Liver (tissue), 9 donors: ENCODE measurements around the gene CPED1. TPM values are rescaled to one million over a fixed set of nuclear protein-coding genes. Genes with fewer than 3 reads are reported as not detected.

Experiments
- DNase-seq: peaks from one replicate; pipeline ENCODE4 v3.0.0-alpha.2; 2017; ENCODE audit warnings: low spot score
- H3K27ac ChIP-seq, 2 donors: one replicate each; pipeline ENCODE4 v1.7.0; 2013; ENCODE audit warnings: inconsistent platforms in 2 of 2, low read length in 2 of 2, control low read depth in 1 of 2, low read depth in 1 of 2, mild to moderate bottlenecking in 1 of 2
- H3K27me3 ChIP-seq, 4 donors: one replicate each; pipeline versions ENCODE4 v1.6.1 to v1.7.0; 2013; ENCODE audit warnings: low read length in 3 of 4, inconsistent platforms in 1 of 4, mild to moderate bottlenecking in 1 of 4, moderate library complexity in 1 of 4; ENCODE audit not compliant: control insufficient read depth in 4 of 4, insufficient read depth in 4 of 4
- H3K36me3 ChIP-seq, 4 donors: one replicate each; pipeline versions ENCODE4 v1.6.1 to v1.7.0; 2013; ENCODE audit warnings: low read length in 3 of 4, mild to moderate bottlenecking in 3 of 4, low read depth in 1 of 4, moderate library complexity in 1 of 4; ENCODE audit not compliant: control insufficient read depth in 4 of 4, insufficient read depth in 3 of 4
- H3K4me1 ChIP-seq, 4 donors: one replicate each; pipeline versions ENCODE4 v1.6.1 to v1.7.0; 2013; ENCODE audit warnings: low read length in 3 of 4, mild to moderate bottlenecking in 3 of 4, moderate library complexity in 1 of 4; ENCODE audit not compliant: control insufficient read depth in 4 of 4, insufficient read depth in 4 of 4
- H3K4me3 ChIP-seq, 3 donors: one replicate each; pipeline versions ENCODE4 v1.6.1 to v1.7.0; 2013; ENCODE audit warnings: low read length in 3 of 3, control low read depth in 1 of 3, low read depth in 1 of 3, mild to moderate bottlenecking in 1 of 3
- H3K9ac ChIP-seq, 2 donors: one replicate each; pipeline ENCODE4 v1.7.0; 2013; ENCODE audit warnings: low read length in 2 of 2, mild to moderate bottlenecking in 2 of 2, moderate library complexity in 2 of 2, control low read depth in 1 of 2, low read depth in 1 of 2
- H3K9me3 ChIP-seq, 4 donors: one replicate each; pipeline versions ENCODE4 v1.6.1 to v1.7.0; 2013; ENCODE audit warnings: low read length in 3 of 4; ENCODE audit not compliant: control insufficient read depth in 4 of 4
- ATF3 ChIP-seq: IDR thresholded peaks from 2 replicates; pipeline ENCODE4 v1.6.1; 2016; ENCODE audit warnings: antibody characterized with exemption
- CTCF ChIP-seq: fragments of 150-350 bp; IDR thresholded peaks from 2 replicates; pipeline ENCODE4 v1.5.1; 2017; ENCODE audit warnings: improper control_type of control experiment, low read depth, low read length; ENCODE audit not compliant: missing input control
- EGR1 ChIP-seq, 2 donors: IDR thresholded peaks; 2 replicates each; pipeline ENCODE4 v1.6.1; 2016 to 2018; ENCODE audit warnings: antibody characterized with exemption in 2 of 2, low read depth in 2 of 2
- FOXA1 ChIP-seq: IDR thresholded peaks from 2 replicates; pipeline ENCODE4 v1.6.1; 2016; ENCODE audit warnings: antibody characterized with exemption
- FOXA2 ChIP-seq: IDR thresholded peaks from 2 replicates; pipeline ENCODE4 v1.6.1; 2016; ENCODE audit warnings: antibody characterized with exemption
- HNF4A ChIP-seq, 2 donors: conservative IDR thresholded peaks; 2 replicates each; pipeline ENCODE4 v1.6.1; 2016; ENCODE audit warnings: antibody characterized with exemption in 2 of 2, mild to moderate bottlenecking in 2 of 2
- HNF4G ChIP-seq: IDR thresholded peaks from 2 replicates; pipeline ENCODE4 v1.6.1; 2016; ENCODE audit warnings: antibody characterized with exemption
- JUND ChIP-seq, 2 donors: IDR thresholded peaks; 2 replicates each; pipeline ENCODE4 v1.6.1; 2016; ENCODE audit warnings: antibody characterized with exemption in 2 of 2
- MAX ChIP-seq: IDR thresholded peaks from 2 replicates; pipeline ENCODE4 v1.6.1; 2016; ENCODE audit warnings: antibody characterized with exemption
- NR2F2 ChIP-seq: IDR thresholded peaks from 2 replicates; pipeline ENCODE4 v1.6.1; 2016; ENCODE audit warnings: antibody characterized with exemption
- RAD21 ChIP-seq, 2 donors: IDR thresholded peaks; 2 replicates each; pipeline ENCODE4 v1.6.1; 2016; ENCODE audit warnings: antibody characterized with exemption in 2 of 2, mild to moderate bottlenecking in 2 of 2
- REST ChIP-seq: IDR thresholded peaks from 2 replicates; pipeline ENCODE4 v1.6.1; 2016; ENCODE audit warnings: antibody characterized with exemption, mild to moderate bottlenecking
- RXRA ChIP-seq, 2 donors: IDR thresholded peaks; 2 replicates each; pipeline ENCODE4 v1.6.1; 2017 to 2018; ENCODE audit warnings: antibody characterized with exemption in 2 of 2, mild to moderate bottlenecking in 1 of 2
- SP1 ChIP-seq: IDR thresholded peaks from 2 replicates; pipeline ENCODE4 v1.6.1; 2018; ENCODE audit warnings: antibody characterized with exemption, mild to moderate bottlenecking
- YY1 ChIP-seq: IDR thresholded peaks from 2 replicates; pipeline ENCODE4 v1.6.1; 2016; ENCODE audit warnings: antibody characterized with exemption, mild to moderate bottlenecking
- ZBTB33 ChIP-seq: IDR thresholded peaks from 2 replicates; pipeline ENCODE4 v1.6.1; 2016; ENCODE audit warnings: antibody characterized with exemption
- WGBS: extraction: QIAGEN DNeasy Blood & Tissue Kit; methylation state at CpG from one replicate; pipeline ENCODE4 v1.1.7; 2013; 5-methylcytosine and 5-hydroxymethylcytosine counted together
- polyA plus RNA-seq, 2 donors: library from polyadenylated mRNA; stranded (reverse) in 1 of 2; unstranded in 1 of 2; fragments of 200-250 nt in 1 of 2; fragments of >200 nt in 1 of 2; fragmentation: Nextera tagmentation in 1 of 2; extraction: Ambion mirVana in 1 of 2; gene quantifications; one replicate each; pipeline versions ENCODE4 v1.2.1 to v1.2.3, GENCODE V29; 2013 to 2015
- total RNA-seq, 2 donors: library from RNA; depleted of rRNA; stranded (reverse); fragments of >200 nt; gene quantifications; one replicate each; pipeline ENCODE4 v1.2.3, GENCODE V29; 2014
- donor health status: healthy.
- donor health status: healthy.
- donor health status: healthy.
- donor health status: healthy.
- donor health status: healthy.

The CPED1 gene
- total and polyA plus RNA-seq, 4 donors = 8.5 to 58.0 (median 14.6) TPM

- 26% methylated on average over 6 of the region's 6 CpGs for WGBS
- Histone ChIP-seq H3K36me3 (no peaks in the 10 kb centered on the region), H3K27me3 (no peaks in the 10 kb centered on the region), H3K9me3 (no peaks in the 10 kb centered on the region), H3K4me1 (peaks cover 0 to 33% (median 16%) of the 10 kb centered on the region in 4 donors), H3K9ac (peak overlapping the region; percentile 97 to 98), H3K27ac (peak overlapping the region; percentile 95 to 99), H3K4me3 (peak overlapping the region; percentile 44 to 79 (median 76))
- no peak for DNase-seq
- TF ChIP-seq MAX (no peak), FOXA2 (no peak), YY1 (peak; percentile 90), REST (no peak), HNF4A (conservative IDR thresholded peaks at IDR 0.05) (no peak), JUND (IDR thresholded peaks at IDR 0.05) (no peak), ZBTB33 (no peak), FOXA1 (no peak), RAD21 (IDR thresholded peaks at IDR 0.05) (peak in 1 of 2 donors; percentile 41), EGR1 (IDR thresholded peaks at IDR 0.05; ENCODE audit: low read depth in 2 of 2) (no peak), ATF3 (no peak), RXRA (IDR thresholded peaks at IDR 0.05) (no peak), HNF4G (no peak), SP1 (no peak), NR2F2 (no peak), CTCF (no peak)
These were observed 2.1 kb downstream of the CPED1 start for GRCh38 chr7:120990468-120991118.
